Transverse colon (tissue), 3 donors: ENCODE data around the gene CARMIL1.

Experiments
- CTCF ChIP-seq, 5 experiments: fragments of 200-600 bp in 3 of 5; fragments of 450-650 bp in 2 of 5; sonication (generic) in 3 of 5; IDR thresholded peaks; 1 replicate in 2 of 5; 2 replicates in 3 of 5; pipeline ENCODE4 v1.5.1; 2016 to 2017; ENCODE audit warnings: antibody characterized with exemption in 5 of 5, inconsistent platforms in 3 of 5, mild to moderate bottlenecking in 2 of 5, moderate library complexity in 1 of 5
- EP300 ChIP-seq: sonication (generic); formaldehyde crosslinking; IDR thresholded peaks from one replicate; pipeline ENCODE4 v1.6.1; 2017; ENCODE audit warnings: antibody characterized with exemption, low read depth
- POLR2A ChIP-seq: fragments of 450-650 bp; IDR thresholded peaks from one replicate; pipeline ENCODE4 v1.6.1; 2016; ENCODE audit warnings: antibody characterized with exemption, mild to moderate bottlenecking, moderate library complexity

GRCh38 chr6:25312034-25312620, 33.0 kb downstream of the CARMIL1 start:
- TF ChIP-seq CTCF (IDR thresholded peaks at IDR 0.05) (no peak), EP300 (no peak), POLR2A (no peak)
